ENCODE results near the gene WNT2.
A peak's percentile ranks its signal among the peaks of the same experiment; 100 is the strongest.

WNT2 gene

DNA sequence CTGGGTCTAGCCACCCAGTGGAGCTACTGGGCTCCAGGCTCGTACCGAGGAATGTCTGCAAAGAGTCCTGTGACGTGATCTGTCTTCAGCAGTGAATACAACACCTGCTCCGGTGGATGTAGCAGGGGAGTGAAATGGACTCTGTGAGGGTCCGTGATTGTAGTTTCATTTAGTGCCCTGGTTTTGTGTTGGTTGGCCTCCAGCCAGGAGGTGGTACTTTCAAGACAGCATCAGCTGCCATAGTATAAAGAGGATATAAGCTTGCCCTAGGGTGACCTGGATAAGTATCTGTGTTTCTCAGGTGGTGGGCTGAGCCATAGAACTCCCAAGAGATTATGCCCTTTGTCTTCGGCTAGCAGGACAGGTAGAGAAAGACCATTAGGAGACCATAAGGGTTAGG, 24.6 kb upstream of the WNT2 start:
- no peak for ATAC-seq
- TF ChIP-seq OSR1 (CRISPR knock-in tag; IDR thresholded peaks at IDR 0.05) = no peak

DNA sequence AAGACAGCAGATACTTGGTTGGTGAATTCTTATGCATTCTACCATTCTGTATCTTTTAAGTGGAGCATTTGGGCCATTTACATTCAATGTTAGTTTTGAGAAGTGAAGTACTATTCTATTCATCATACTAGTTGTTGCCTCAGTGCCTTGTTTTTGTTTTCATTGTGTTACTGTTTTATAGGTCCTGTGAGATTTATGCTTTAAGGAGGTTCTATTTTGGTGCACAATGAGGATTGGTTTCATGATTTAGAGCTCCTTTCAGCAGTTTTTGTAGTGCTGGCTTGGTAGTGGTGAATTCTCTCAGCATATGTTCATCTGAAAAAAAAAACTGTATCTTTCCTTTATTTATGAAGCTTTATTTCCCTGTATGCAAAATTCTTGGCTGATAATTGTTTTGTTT, 23.3 kb upstream of the WNT2 start:
- no peak for TF ChIP-seq PPARA (CRISPR knock-in tag; IDR thresholded peaks at IDR 0.05; ENCODE audit: borderline replicate concordance)
- TF ChIP-seq, protein P1, sequence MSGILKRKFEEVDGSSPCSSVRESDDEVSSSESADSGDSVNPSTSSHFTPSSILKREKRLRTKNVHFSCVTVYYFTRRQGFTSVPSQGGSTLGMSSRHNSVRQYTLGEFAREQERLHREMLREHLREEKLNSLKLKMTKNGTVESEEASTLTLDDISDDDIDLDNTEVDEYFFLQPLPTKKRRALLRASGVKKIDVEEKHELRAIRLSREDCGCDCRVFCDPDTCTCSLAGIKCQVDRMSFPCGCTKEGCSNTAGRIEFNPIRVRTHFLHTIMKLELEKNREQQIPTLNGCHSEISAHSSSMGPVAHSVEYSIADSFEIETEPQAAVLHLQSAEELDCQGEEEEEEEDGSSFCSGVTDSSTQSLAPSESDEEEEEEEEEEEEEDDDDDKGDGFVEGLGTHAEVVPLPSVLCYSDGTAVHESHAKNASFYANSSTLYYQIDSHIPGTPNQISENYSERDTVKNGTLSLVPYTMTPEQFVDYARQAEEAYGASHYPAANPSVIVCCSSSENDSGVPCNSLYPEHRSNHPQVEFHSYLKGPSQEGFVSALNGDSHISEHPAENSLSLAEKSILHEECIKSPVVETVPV (CRISPR knock-in tag; IDR thresholded peaks at IDR 0.05) = no peak
- TF ChIP-seq OSR1 (CRISPR knock-in tag; IDR thresholded peaks at IDR 0.05) = no peak
- TF ChIP-seq RARB (CRISPR knock-in tag; IDR thresholded peaks at IDR 0.05) = no peak
- ATAC-seq = no peak

DNA sequence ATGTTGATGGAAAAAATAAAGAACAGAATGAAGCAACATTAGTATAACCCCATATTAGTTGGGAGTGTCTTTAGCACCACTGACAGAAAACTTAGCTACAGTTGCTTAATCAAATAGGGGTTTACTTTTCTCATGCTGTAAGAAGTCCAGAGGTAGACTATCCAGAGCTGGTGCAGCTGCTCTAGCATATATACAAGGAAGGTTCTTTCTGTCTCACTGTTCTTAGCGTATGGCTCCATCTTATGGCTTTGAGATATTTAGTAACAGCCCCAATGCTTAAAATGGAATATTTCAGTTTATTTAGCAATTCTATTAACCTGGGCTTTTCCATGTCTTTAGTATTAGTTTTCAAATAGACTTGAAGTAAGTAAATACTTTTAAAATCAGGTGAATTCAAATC, 15.2 kb upstream of the WNT2 start:
- peak; percentile 90 for ATAC-seq
- TF ChIP-seq RARB (CRISPR knock-in tag; IDR thresholded peaks at IDR 0.05) (no peak), ISL1 (CRISPR knock-in tag; IDR thresholded peaks at IDR 0.05) (no peak), GLIS3 (CRISPR knock-in tag; IDR thresholded peaks at IDR 0.05) (no peak), SNAI2 (CRISPR knock-in tag; IDR thresholded peaks at IDR 0.05) (no peak), BACH2 (CRISPR knock-in tag; IDR thresholded peaks at IDR 0.05; ENCODE audit: borderline replicate concordance) (no peak), TOX (CRISPR knock-in tag; IDR thresholded peaks at IDR 0.05; ENCODE audit: borderline replicate concordance) (no peak), ZNF565 (CRISPR knock-in tag; conservative IDR thresholded peaks at IDR 0.05; ENCODE audit: low read depth) (no peak), OSR1 (CRISPR knock-in tag; IDR thresholded peaks at IDR 0.05) (no peak), PPARA (CRISPR knock-in tag; IDR thresholded peaks at IDR 0.05; ENCODE audit: borderline replicate concordance) (no peak), CSDC2 (CRISPR knock-in tag; IDR thresholded peaks at IDR 0.05) (no peak), ESRRG (CRISPR knock-in tag; IDR thresholded peaks at IDR 0.05) (no peak), TCF4 (CRISPR knock-in tag; IDR thresholded peaks at IDR 0.05; ENCODE audit: borderline replicate concordance) (no peak), ZFP3 (CRISPR knock-in tag; IDR thresholded peaks at IDR 0.05) (no peak)
- TF ChIP-seq, protein P2, sequence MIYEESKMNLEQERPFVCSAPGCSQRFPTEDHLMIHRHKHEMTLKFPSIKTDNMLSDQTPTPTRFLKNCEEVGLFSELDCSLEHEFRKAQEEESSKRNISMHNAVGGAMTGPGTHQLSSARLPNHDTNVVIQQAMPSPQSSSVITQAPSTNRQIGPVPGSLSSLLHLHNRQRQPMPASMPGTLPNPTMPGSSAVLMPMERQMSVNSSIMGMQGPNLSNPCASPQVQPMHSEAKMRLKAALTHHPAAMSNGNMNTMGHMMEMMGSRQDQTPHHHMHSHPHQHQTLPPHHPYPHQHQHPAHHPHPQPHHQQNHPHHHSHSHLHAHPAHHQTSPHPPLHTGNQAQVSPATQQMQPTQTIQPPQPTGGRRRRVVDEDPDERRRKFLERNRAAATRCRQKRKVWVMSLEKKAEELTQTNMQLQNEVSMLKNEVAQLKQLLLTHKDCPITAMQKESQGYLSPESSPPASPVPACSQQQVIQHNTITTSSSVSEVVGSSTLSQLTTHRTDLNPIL (CRISPR knock-in tag; IDR thresholded peaks at IDR 0.05; ENCODE audit: low read depth) = no peak
- TF ChIP-seq, protein P3, sequence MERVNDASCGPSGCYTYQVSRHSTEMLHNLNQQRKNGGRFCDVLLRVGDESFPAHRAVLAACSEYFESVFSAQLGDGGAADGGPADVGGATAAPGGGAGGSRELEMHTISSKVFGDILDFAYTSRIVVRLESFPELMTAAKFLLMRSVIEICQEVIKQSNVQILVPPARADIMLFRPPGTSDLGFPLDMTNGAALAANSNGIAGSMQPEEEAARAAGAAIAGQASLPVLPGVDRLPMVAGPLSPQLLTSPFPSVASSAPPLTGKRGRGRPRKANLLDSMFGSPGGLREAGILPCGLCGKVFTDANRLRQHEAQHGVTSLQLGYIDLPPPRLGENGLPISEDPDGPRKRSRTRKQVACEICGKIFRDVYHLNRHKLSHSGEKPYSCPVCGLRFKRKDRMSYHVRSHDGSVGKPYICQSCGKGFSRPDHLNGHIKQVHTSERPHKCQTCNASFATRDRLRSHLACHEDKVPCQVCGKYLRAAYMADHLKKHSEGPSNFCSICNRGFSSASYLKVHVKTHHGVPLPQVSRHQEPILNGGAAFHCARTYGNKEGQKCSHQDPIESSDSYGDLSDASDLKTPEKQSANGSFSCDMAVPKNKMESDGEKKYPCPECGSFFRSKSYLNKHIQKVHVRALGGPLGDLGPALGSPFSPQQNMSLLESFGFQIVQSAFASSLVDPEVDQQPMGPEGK (CRISPR knock-in tag; IDR thresholded peaks at IDR 0.05; ENCODE audit: borderline replicate concordance) = no peak
- TF ChIP-seq, protein P4, sequence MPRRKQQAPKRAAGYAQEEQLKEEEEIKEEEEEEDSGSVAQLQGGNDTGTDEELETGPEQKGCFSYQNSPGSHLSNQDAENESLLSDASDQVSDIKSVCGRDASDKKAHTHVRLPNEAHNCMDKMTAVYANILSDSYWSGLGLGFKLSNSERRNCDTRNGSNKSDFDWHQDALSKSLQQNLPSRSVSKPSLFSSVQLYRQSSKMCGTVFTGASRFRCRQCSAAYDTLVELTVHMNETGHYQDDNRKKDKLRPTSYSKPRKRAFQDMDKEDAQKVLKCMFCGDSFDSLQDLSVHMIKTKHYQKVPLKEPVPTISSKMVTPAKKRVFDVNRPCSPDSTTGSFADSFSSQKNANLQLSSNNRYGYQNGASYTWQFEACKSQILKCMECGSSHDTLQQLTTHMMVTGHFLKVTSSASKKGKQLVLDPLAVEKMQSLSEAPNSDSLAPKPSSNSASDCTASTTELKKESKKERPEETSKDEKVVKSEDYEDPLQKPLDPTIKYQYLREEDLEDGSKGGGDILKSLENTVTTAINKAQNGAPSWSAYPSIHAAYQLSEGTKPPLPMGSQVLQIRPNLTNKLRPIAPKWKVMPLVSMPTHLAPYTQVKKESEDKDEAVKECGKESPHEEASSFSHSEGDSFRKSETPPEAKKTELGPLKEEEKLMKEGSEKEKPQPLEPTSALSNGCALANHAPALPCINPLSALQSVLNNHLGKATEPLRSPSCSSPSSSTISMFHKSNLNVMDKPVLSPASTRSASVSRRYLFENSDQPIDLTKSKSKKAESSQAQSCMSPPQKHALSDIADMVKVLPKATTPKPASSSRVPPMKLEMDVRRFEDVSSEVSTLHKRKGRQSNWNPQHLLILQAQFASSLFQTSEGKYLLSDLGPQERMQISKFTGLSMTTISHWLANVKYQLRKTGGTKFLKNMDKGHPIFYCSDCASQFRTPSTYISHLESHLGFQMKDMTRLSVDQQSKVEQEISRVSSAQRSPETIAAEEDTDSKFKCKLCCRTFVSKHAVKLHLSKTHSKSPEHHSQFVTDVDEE (CRISPR knock-in tag; IDR thresholded peaks at IDR 0.05) = no peak

DNA sequence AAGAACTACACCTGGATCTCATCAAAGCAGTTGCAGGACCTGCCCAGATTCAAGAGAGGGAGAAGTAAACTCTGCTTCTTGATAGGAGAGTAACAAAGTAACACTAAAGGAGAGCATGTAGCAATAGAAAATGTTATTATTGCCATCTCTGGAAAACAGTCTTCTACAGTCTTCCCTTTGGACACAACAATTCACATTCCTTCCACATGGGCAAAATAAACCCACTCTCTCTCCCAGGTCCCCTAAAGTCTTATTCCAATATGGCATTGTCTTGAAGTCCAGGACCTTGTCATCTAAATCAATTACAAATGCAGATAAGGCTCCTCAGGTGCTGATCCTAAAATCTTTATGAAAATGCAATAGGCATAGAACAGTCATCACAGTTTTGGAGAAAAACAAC, 10.3 kb upstream of the WNT2 start:
- ATAC-seq = no peak
- TF ChIP-seq, protein P1 (CRISPR knock-in tag; IDR thresholded peaks at IDR 0.05) = no peak
- TF ChIP-seq BACH2 (CRISPR knock-in tag; IDR thresholded peaks at IDR 0.05; ENCODE audit: borderline replicate concordance) = no peak
- TF ChIP-seq, protein P2 (CRISPR knock-in tag; IDR thresholded peaks at IDR 0.05; ENCODE audit: low read depth) = no peak
- TF ChIP-seq ZFP3 (CRISPR knock-in tag; IDR thresholded peaks at IDR 0.05) = no peak
- TF ChIP-seq ZNF70 (CRISPR knock-in tag; IDR thresholded peaks at IDR 0.05) = no peak
- TF ChIP-seq ZNF8 (CRISPR knock-in tag; IDR thresholded peaks at IDR 0.05) = no peak
- TF ChIP-seq TOX (CRISPR knock-in tag; IDR thresholded peaks at IDR 0.05; ENCODE audit: borderline replicate concordance) = no peak
- TF ChIP-seq CSDC2 (CRISPR knock-in tag; IDR thresholded peaks at IDR 0.05) = no peak
- no peak for TF ChIP-seq ZC3H10 (CRISPR knock-in tag; IDR thresholded peaks at IDR 0.05)
- no peak for TF ChIP-seq ARNTL (CRISPR knock-in tag; IDR thresholded peaks at IDR 0.05; ENCODE audit: borderline replicate concordance, low read depth)
